Measurements from ENCODE around the gene C2CD3.
"Not testable (repeated sequence)": the region's sequence is repeated elsewhere in the genome, so short reads cannot be mapped to it uniquely, and the experiment has no call there.

C2CD3 gene

DNA sequence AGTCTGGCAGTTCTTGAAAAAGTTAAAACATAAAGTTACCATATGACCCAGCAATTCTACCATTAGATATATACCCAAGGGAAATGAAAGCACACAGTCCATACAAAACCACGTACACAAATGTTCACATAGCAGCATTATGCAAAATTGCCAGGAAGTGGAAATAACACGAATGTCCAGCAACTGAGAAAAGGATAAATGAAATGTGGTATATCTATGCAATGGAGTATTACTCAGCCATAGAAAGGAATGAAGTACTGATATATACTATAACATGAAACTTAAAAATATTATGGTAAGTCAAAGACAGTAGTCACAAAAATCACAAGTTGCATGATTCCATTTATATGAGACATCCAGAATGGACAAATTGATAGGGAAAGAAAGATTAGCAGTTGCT is 57.9 kb downstream of the C2CD3 start:
- no peak for DNase-seq (ENCODE audit: low read depth)

DNA sequence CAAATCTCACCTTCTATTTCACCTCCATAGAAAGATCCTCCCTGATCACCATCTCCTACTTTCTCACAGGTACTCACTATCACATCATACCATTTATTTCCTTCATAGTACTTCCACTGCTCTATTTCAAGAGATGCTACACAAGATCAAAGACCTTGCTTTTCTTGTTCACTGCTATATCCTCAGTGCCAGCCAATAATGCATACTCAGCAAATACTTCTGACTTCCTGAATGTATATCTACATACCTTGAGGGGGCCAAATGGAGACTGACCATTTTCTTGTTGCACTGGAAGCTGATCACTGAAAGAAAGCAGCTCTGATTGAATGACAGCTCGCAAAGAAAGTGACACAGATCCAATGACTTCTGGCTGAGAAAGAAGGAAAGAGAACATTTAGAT is 64.7 kb downstream of the C2CD3 start:
- no peak for DNase-seq (ENCODE audit: low read depth)

DNA sequence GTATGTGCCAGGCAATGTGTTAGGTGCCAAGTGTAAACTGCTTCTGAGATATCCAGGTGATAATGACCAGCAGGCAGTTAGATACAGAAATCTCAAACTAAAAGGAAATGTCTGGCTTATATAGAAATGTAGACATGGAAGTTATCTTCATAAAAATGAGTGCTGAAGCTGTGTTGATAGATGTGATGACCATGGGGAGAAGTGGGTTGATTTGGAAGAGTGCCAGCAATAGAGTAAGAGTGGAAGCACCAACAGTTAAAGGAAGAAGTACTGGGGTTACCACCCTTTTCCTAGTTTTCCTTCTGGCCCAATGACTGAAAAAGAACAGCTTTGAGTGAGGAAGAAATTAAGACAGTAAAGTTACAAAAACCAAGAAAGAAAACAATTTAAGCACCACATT is 68.5 kb downstream of the C2CD3 start:
- DNase-seq (ENCODE audit: low read depth): no peak

DNA sequence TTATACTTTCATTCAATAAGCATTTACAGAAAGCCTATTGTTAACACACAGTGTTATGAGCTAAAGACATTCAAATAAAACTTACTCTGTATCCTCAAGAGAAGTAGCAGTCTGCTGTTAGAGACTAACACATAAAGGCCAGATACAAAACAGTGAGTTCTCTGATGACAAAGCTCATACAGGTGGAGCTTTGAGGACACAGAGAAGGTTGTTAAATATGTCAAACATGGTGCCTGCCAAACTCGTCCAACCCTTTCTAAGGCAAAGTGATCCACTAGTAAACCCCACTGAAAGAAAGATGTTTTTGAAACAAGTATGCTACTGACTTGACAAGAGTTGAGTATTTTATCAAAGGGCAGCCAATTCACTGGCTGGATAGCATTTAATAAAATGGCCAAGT is 70.1 kb downstream of the C2CD3 start:
- DNase-seq (ENCODE audit: low read depth): no peak

DNA sequence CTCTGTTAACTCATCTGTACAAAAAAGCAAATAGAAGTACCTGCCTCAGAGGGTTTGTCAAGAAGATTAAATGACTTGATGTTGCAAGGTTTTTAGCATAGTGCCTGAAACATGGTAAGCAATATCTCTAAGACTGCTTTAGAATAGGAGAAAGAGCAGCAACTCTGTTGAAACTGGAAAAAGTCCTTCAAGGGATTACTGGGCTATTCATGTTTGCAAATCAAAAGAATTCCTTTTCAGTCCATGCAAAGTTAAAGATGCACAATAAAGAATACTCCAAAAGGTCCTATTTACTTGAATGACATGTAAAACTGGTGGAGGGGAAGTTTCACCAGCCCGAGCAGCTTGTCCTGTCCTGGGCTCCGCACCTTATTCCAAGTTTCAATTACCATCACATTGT is 70.6 kb downstream of the C2CD3 start:
- no peak for DNase-seq (ENCODE audit: low read depth)

DNA sequence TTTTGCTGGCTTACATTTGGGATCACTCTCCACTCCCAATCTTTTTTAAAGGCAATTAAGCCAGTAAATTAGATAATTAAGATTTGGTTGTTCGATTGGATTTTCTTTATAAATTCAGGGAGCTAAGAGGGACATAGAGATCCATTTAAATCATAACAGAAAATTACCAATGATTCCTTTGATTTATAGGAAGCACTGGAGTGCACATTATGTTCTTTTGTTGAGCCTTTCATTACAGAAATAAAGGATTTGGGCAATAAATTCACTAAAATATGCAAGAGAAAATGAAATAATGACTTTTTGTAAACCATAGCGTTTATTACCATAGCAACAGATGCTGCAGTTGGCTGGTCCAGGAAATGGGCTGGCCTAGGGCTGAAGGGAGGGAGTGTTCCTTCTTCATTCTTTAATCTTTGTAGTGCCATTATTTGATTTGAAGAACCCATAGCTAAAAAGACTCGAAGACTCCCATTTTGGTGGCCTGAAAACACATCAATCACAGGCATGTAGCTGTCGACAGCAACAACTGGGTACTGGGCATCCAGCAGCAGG is 73.0 kb downstream of the C2CD3 start:
- DNase-seq (ENCODE audit: low read depth): no peak

DNA sequence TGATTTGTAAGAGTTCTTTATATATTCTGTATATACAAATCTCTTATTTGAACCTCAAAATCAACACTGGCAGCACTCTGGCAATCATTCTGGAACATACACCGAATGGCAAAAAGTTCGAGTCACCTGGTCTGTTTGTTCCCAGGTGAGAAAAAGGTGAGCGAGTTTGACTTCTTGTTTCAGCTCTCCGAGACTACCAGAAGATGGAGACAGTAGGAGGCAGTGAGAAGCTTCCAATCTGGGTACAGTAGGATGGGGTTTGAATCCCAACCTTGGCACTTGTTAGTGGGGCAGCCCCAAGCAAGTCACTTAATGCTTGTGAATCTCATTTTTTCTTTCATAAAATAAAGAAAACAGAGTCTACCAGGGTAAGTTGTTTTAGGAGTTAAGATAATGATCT is 76.4 kb downstream of the C2CD3 start:
- no peak for DNase-seq (ENCODE audit: low read depth)

DNA sequence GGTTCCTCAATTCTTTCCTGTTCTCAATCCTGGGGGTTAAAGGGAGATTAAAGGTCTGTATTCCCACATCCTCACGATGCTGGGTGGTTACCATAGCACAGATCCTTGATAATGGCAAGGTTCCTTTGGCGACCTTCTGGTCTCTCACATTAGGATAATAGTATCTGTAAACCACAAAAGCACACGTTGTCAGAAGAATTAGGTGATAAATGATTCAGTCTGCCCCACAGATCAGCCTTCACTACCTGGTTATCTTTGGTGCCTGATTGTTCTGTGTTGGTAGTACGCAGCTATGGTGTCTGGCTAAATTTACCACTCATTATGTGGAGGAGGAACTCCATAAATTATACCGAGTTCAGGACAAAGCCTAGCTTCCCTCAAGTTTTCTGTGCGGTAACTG is 78.4 kb downstream of the C2CD3 start:
- DNase-seq (ENCODE audit: low read depth): no peak

DNA sequence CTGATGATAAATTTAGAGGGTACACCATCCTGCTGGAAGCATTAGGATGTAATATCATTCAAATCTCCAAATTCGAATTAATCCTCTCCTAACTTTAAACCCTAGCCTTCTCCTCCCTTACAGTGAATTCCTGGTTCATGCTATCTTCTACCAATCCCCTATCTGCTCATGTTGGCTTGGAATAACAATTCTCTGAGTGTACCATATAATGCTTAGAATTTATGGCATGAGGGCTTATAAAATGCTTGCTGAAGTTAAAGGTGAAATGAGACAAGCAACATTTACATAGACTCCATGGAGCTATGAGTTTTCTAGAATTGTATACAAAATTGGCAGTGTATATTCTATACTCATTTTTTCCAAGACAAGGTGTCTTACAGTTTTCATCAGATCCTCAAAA is 79.3 kb downstream of the C2CD3 start:
- no peak for DNase-seq (ENCODE audit: low read depth)

DNA sequence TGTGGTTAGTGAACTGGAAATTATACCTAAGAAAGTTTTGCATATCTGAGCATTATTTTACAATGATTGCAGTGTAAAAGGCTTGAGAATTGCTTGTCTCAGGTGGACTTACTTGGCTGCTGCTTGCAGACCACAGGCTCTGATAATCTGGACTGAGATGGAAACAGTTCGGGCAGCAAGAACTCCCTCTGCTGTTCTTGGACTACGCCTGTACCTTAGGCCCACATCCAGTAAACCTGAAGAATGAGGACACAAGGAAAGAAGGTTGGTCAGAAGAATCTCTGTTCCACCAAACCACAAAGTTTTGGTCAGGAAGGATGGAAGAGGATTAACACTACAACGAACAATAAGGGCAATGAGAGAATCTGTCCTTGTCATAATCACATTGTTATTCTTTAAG is 80.1 kb downstream of the C2CD3 start:
- no peak for DNase-seq (ENCODE audit: low read depth)

DNA sequence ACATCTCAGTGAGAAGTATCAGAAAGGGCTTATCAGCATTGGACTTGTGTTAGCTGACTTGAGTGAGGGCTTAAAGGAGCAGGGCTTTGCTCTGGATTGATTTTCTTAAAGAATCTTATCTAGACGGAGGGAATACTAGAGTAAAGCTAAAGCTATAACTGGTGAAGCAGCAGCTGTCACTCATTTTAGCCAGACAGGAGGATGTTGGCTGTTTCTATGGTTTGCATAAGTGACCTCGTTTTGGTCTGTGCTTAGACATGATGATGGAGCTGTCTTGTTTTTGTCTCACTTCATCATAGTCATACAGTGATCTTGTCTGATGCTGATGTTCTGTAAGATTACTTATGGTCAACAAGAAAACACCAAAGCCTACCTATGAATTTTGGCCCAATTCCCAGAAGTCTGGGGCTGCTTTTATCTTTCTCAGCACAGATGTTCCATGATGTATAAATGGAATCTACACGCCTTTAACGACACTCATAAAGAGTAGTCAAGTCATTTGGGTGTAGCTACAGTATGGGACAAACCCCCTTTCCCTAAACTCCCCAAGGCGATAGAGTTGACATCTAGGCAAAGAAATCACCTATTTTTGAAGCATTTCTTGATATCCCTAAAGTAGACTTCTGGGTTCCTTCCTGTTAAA is 84.4 kb downstream of the C2CD3 start:
- DNase-seq (ENCODE audit: low read depth): no peak

DNA sequence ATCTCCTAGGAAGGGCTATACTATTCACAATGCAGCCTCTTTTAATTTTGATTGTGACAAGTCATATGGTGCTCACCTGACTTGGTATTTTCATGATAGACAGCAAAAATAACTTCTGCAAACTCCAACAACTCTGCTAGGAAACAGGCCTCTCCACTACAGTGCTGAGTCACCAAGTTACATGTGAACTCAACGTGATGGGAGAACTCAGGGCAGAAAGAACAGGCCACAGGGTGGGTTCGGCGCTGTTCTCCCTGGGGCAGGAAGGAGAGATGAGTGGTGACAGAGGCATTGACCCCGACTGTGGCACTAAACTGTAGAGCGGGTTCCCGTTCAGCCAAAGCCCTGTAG is 85.3 kb downstream of the C2CD3 start:
- no peak for DNase-seq (ENCODE audit: low read depth)

DNA sequence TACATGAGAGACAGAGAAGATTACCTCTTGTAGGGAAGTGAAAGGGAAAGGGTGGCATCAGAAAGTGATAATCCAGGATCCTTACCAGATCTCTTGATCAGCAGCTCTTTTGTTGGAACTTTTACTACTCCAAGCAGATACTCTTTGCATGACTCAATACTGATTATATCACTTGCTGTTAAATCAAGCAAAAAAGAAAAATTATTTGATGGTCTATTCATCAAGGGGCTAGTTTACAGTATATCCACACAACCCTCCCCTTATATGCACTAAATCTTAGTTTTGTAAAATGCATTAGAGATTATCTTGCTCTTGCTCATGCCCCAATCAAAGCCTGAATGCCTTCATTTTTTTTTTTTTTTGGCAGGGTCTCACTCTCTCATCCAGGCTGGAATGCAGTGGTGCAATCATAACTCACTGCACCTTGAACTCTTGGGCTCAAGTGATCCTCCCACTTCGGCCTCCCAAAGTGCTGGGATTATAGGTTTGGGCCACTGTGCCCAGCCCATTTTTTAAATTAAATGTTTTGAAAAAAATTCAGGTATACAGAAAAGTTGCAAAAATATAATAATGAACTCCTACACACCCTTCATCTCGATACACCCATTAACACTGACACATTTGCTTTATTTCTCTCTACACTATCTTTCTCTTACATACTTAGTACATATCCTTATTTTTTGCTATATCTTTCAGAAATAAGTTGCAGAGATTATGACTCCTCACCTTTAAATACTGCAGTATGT is 85.8 kb downstream of the C2CD3 start:
- DNase-seq (ENCODE audit: low read depth): no peak

DNA sequence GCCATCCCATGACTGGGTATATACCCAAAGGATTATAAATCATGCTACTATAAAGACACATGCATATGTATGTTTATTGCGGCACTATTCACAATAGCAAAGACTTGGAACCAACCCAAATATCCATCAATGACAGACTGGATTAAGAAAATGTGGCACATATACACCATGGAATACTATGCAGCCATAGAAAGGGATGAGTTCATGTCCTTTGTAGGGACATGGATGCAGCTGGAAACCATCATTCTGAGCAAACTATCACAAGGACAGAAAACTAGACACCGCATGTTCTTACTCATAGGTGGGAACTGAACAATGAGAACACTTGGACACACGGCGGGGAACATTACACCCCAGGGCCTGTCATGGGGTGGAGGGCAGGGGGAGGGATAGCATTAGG is 86.9 kb downstream of the C2CD3 start:
- not testable (repeated sequence) for DNase-seq (ENCODE audit: low read depth)

DNA sequence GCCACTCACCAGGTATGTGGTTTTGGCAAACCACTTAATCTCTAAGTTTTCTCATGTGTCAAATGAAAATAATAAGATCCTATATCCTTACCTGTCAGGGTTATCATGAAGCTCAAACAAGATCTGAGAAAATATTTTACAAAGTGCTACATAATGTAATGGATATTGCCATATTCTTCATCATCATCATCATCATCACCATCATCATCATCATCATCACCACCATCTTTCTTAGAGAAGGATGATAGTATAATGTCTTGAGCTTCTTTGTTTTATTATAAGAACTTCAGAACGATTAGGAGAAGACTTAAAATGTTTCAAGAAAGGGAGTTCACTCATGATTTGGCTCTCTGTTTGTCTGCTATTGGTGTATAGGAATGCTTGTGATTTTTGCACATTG is 89.4 kb downstream of the C2CD3 start:
- no peak for DNase-seq (ENCODE audit: low read depth)

DNA sequence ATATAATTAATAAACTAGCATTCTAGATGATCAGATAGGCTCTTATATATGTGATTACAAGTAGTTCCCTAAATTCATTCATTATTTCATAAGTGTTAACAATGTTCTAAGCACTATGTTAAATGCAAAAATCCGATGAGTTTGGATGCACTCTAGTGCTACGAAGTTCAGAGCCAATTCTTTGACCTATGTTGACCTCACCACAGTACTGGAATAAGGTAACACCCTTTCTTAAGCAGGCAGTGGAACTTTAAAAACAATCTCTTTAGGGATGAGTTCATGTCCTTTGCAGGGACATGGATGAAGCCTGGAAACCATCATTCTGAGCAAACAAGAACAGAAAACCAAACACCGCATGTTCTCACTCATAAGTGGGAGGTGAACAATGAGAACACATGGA is 93.6 kb downstream of the C2CD3 start:
- DNase-seq (ENCODE audit: low read depth): no peak

DNA sequence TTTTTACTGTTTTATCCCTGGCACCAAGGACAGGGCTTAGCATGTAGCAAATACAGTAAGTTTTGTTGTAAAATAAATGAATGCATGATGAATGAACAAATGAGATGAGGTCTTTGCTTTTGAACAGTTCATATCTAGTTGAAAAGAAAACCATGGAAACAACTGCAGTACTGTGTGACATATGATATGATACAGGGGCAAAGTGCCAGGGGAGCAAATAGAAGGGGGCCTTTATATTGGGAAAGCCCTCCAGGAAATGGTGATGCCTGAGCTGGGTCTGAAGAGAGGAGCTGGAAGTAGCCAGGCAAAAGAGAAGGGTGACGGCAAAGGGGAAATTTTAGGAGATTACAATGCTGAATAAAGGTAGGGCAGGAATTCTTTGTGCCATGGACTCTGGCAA is 98.1 kb downstream of the C2CD3 start:
- DNase-seq (ENCODE audit: low read depth): no peak

DNA sequence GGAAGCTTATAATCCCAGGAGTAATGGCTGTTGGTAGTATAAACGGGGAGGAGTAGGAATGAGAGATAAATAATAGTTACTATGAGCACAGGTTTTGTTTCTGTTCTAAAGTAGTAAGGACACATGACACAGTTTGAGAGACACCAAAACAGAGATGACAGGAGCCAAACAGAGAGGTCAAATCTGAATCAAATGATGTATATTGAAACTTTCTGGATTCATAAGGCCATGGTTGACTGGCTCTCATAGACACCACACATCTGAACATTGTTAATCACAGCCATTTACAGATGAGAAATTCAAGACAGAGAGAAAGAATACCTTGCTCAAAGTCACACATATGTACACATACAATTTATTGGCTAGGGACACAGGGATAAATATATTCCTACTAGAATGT is 98.5 kb downstream of the C2CD3 start:
- no peak for DNase-seq (ENCODE audit: low read depth)

DNA sequence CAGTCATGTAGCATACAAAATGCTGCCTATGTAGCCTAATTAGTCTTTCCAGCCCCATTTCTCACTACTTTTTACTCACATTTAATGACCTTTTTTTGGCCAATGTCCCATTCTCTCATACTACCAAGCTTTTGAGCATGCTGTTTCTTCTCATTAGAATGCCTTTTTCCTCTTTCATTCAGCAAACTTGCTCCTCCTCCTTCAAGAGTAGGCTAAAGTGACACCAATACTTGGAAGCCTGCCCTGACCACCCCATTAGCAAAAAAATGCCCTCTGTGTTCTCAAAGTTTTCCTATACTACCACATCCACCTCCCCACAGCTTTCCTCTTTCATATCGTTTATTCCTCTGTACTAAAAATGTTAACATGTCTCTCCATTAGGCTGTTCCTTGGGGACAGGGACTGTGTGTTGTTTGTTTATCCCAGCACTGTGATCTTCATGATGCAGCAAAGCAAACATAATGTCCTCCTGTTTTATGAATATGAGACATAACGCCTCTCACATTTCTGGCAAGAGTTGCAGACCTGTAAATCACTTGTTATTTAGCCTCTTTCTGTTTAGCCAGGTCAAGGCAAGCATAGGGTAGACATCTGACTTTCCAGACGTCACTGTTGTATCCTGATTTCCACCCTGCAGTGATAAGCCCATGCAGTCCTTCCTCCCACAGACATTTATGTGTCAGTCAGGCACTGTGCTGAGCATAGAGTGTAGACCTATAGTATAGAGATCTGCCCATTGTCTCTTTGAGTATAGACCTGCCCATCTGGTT is 99.9 kb downstream of the C2CD3 start:
- no peak for DNase-seq (ENCODE audit: low read depth)

DNA sequence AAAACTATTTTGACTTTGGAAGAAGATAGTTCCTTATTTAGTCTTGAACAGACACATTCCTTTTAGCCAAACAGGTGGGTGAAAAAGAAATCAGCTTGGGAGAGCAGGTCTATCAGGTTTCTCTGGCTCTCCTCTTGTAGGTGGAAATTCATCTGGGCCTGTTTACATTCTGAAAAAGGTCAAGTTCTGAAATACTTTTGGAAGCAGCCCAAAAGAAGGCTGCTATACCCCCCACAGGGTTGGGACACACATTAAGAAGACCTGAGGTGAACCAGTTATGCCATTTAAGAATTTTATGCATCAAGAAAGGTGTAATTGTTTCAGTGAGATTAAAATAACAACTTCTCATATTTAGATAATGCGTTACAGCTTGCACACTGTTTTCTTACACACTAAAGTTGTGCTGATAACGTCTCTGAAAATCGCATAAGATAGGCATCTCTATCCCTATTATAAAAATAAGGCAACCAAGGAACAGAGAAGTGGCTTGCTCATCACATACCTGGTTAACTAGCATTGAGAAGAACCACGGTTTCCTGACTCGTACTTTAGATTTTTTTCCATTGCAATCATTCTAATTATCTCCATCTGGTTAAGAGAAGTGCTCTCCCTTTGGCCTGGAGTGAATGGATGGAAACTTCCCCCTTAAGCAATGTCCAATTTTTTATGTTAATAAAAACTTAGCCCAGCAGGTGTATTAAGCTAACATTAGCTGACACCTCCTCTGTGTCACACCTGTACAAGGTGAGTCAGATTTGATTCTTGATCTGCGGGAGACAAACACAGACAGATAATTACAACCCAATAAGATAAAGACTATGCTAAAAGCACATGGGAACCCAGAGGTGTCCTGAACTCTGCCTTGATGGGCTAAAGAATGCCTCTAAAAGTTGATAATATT is 101.4 kb downstream of the C2CD3 start:
- DNase-seq (ENCODE audit: low read depth): no peak

DNA sequence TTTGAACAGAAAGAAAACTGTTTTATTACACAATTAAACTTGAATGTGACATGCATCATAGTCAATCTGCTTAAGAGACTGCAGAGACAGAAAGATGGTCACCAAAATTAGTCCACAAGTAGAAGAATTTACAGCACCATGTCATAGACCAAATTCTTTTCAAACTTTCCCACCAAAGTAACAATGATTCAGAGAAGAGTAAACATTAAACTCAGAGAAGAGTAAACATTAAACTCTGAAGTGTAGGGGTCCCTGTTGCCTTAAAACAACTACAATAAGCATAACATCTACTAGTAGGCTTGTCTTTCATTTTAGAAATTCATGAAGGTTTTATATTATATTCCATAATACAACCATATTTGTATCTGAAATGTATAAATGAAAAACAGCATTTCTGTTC is 104.1 kb downstream of the C2CD3 start:
- DNase-seq (ENCODE audit: low read depth): not testable (repeated sequence)

DNA sequence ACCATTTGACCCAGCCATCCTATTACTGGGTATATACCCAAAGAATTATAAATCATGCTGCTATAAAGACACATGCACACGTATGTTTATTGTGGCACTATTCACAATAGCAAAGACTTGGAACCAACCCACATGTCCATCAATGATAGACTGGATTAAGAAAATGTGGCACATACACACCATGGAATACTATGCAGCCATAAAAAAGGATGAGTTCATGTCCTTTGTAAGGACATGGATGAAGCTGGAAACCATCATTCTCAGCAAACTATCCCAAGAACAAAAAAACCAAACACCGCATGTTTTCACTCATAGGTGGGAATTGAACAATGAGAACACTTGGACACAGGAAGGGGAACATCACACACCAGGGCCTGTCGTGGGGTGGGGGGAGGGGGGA is 105.3 kb downstream of the C2CD3 start:
- DNase-seq (ENCODE audit: low read depth): not testable (repeated sequence)
